HEK293 (cell line): ENCODE results near the gene FAM229A.

Experiments used
- YY2 ChIP-seq: fragments of 450-650 bp; formaldehyde crosslinking; IDR thresholded peaks from 2 replicates; pipeline ENCODE4 v1.5.1; 2016; ENCODE audit warnings: missing biosample characterization, missing genetic modification characterization
- ZNF169 ChIP-seq: fragments of 450-650 bp; formaldehyde crosslinking; IDR thresholded peaks from 2 replicates; pipeline ENCODE4 v1.5.1; 2016; ENCODE audit warnings: missing biosample characterization, missing genetic modification characterization
- ZNF311 ChIP-seq: fragments of 450-650 bp; formaldehyde crosslinking; IDR thresholded peaks from 2 replicates; pipeline ENCODE4 v1.5.1; 2017; ENCODE audit warnings: missing biosample characterization, missing genetic modification characterization, borderline replicate concordance
- ZNF423 ChIP-seq: fragments of 450-650 bp; formaldehyde crosslinking; IDR thresholded peaks from 2 replicates; pipeline ENCODE4 v1.5.1; 2016; ENCODE audit warnings: missing biosample characterization, missing genetic modification characterization
- ZNF792 ChIP-seq: fragments of 450-650 bp; formaldehyde crosslinking; IDR thresholded peaks from 2 replicates; pipeline ENCODE4 v1.5.1; 2016; ENCODE audit warnings: missing biosample characterization, missing genetic modification characterization
- TF ChIP-seq, protein P1 (sequence below): fragments of 450-650 bp; formaldehyde crosslinking; IDR thresholded peaks from 2 replicates; pipeline ENCODE4 v1.5.1; 2016; ENCODE audit warnings: missing biosample characterization, missing genetic modification characterization
- TF ChIP-seq, protein P2 (sequence below): fragments of 450-650 bp; formaldehyde crosslinking; IDR thresholded peaks from 2 replicates; pipeline ENCODE4 v1.5.1; 2016; ENCODE audit warnings: missing biosample characterization, missing genetic modification characterization
- TF ChIP-seq, protein P3 (sequence below): fragments of 450-650 bp; formaldehyde crosslinking; IDR thresholded peaks from 2 replicates; pipeline ENCODE4 v1.5.1; 2016; ENCODE audit warnings: missing biosample characterization, missing genetic modification characterization

DNA sequence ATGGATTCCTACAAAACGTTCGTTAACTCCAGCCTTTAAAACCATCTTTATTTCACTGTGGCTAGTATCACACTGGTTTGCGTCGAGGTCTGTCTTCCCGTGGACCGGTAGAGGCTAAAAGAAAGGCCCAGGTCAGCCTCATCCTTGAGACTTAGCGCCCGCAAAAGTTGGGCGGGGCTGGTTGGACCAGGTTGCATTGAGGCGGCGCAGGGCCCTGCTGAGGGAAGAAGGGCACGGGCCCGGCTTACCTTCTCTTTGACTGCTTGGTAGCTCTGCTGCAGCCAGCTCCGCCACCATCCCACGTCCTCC, 31.5 kb upstream of the FAM229A start:
- TF ChIP-seq ZNF423 (no peak), YY2 (tag by site-specific recombination) (no peak), ZNF792 (tag by site-specific recombination) (no peak), ZNF169 (tag by site-specific recombination) (no peak), ZNF311 (tag by site-specific recombination) (no peak)
- TF ChIP-seq, protein P1, sequence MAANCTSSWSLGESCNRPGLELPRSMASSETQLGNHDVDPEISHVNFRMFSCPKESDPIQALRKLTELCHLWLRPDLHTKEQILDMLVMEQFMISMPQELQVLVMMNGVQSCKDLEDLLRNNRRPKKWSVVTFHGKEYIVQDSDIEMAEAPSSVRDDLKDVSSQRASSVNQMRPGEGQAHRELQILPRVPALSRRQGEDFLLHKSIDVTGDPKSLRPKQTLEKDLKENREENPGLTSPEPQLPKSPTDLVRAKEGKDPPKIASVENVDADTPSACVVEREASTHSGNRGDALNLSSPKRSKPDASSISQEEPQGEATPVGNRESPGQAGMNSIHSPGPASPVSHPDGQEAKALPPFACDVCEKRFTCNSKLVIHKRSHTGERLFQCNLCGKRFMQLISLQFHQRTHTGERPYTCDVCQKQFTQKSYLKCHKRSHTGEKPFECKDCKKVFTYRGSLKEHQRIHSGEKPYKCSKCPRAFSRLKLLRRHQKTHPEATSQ (tag by site-specific recombination) = no peak
- TF ChIP-seq, protein P2, sequence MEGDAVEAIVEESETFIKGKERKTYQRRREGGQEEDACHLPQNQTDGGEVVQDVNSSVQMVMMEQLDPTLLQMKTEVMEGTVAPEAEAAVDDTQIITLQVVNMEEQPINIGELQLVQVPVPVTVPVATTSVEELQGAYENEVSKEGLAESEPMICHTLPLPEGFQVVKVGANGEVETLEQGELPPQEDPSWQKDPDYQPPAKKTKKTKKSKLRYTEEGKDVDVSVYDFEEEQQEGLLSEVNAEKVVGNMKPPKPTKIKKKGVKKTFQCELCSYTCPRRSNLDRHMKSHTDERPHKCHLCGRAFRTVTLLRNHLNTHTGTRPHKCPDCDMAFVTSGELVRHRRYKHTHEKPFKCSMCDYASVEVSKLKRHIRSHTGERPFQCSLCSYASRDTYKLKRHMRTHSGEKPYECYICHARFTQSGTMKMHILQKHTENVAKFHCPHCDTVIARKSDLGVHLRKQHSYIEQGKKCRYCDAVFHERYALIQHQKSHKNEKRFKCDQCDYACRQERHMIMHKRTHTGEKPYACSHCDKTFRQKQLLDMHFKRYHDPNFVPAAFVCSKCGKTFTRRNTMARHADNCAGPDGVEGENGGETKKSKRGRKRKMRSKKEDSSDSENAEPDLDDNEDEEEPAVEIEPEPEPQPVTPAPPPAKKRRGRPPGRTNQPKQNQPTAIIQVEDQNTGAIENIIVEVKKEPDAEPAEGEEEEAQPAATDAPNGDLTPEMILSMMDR (tag by site-specific recombination) = no peak
- TF ChIP-seq, protein P3, sequence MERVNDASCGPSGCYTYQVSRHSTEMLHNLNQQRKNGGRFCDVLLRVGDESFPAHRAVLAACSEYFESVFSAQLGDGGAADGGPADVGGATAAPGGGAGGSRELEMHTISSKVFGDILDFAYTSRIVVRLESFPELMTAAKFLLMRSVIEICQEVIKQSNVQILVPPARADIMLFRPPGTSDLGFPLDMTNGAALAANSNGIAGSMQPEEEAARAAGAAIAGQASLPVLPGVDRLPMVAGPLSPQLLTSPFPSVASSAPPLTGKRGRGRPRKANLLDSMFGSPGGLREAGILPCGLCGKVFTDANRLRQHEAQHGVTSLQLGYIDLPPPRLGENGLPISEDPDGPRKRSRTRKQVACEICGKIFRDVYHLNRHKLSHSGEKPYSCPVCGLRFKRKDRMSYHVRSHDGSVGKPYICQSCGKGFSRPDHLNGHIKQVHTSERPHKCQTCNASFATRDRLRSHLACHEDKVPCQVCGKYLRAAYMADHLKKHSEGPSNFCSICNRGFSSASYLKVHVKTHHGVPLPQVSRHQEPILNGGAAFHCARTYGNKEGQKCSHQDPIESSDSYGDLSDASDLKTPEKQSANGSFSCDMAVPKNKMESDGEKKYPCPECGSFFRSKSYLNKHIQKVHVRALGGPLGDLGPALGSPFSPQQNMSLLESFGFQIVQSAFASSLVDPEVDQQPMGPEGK (tag by site-specific recombination) = no peak
